Trophoblast cell (in vitro differentiated cells and primary cell): ENCODE data around the gene RORC.

ENCODE experiments used
- DNase-seq, 2 donors: peaks; one replicate each; pipeline ENCODE4 v3.0.0-alpha.2; 2016
- H2AFZ ChIP-seq: 2 replicates; pipeline ENCODE4 v1.6.1; 2013; ENCODE audit warnings: low read length, moderate library complexity, mild to moderate bottlenecking; ENCODE audit not compliant: insufficient read depth, poor library complexity
- H2AK5ac ChIP-seq: 2 replicates; pipeline ENCODE4 v1.6.1; 2013; ENCODE audit warnings: mild to moderate bottlenecking, low read length
- H2BK120ac ChIP-seq: 2 replicates; pipeline ENCODE4 v1.6.1; 2013; ENCODE audit warnings: low read length, mild to moderate bottlenecking, moderate library complexity; ENCODE audit not compliant: insufficient read depth, poor library complexity
- H2BK12ac ChIP-seq: 2 replicates; pipeline ENCODE4 v1.6.1; 2013; ENCODE audit warnings: mild to moderate bottlenecking, low read length, moderate library complexity
- H2BK5ac ChIP-seq: 2 replicates; pipeline ENCODE4 v1.6.1; 2013; ENCODE audit warnings: low read length, low read depth, moderate library complexity, mild to moderate bottlenecking; ENCODE audit not compliant: poor library complexity
- H3K14ac ChIP-seq: 2 replicates; pipeline ENCODE4 v1.6.1; 2013; ENCODE audit warnings: mild to moderate bottlenecking, low read length
- H3K18ac ChIP-seq: 2 replicates; pipeline ENCODE4 v1.6.1; 2013; ENCODE audit warnings: mild to moderate bottlenecking, low read length
- H3K23ac ChIP-seq: 2 replicates; pipeline ENCODE4 v1.6.1; 2013; ENCODE audit warnings: low read length
- H3K27ac ChIP-seq: 2 replicates; pipeline ENCODE4 v1.5.1; 2013; ENCODE audit warnings: low read depth, mild to moderate bottlenecking, inconsistent platforms, low read length, moderate library complexity
- H3K27me3 ChIP-seq: 2 replicates; pipeline ENCODE4 v1.6.1; 2013; ENCODE audit warnings: inconsistent platforms, mild to moderate bottlenecking, low read length, moderate library complexity; ENCODE audit not compliant: insufficient read depth
- H3K36me3 ChIP-seq, 2 experiments: 1 replicate in 1 of 2; 2 replicates in 1 of 2; pipeline ENCODE4 v1.6.1; 2013; ENCODE audit warnings: low read length in 2 of 2, mild to moderate bottlenecking in 2 of 2, moderate library complexity in 1 of 2; ENCODE audit not compliant: insufficient read depth in 2 of 2, control insufficient read depth in 1 of 2
- H3K4ac ChIP-seq: 2 replicates; pipeline ENCODE4 v1.6.1; 2013; ENCODE audit warnings: low read depth, mild to moderate bottlenecking, low read length, moderate library complexity
- H3K4me1 ChIP-seq, 2 experiments: 1 replicate in 1 of 2; 2 replicates in 1 of 2; pipeline ENCODE4 v1.6.1; 2013; ENCODE audit warnings: low read length in 2 of 2, mild to moderate bottlenecking in 2 of 2, moderate library complexity in 1 of 2; ENCODE audit not compliant: insufficient read depth in 2 of 2, control insufficient read depth in 1 of 2
- H3K4me2 ChIP-seq: 2 replicates; pipeline ENCODE4 v1.6.1; 2013; ENCODE audit warnings: inconsistent platforms, mild to moderate bottlenecking, low read length, moderate library complexity
- H3K4me3 ChIP-seq: 2 replicates; pipeline ENCODE4 v1.5.1; 2013; ENCODE audit warnings: mild to moderate bottlenecking, low read depth, low read length, inconsistent platforms
- H3K79me1 ChIP-seq: one replicate; pipeline ENCODE4 v1.6.1; 2013; ENCODE audit warnings: low read length
- H3K79me2 ChIP-seq: 2 replicates; pipeline ENCODE4 v1.6.1; 2013; ENCODE audit warnings: low read length, mild to moderate bottlenecking; ENCODE audit not compliant: control insufficient read depth, insufficient read depth, poor library complexity
- H3K9ac ChIP-seq: 2 replicates; pipeline ENCODE4 v1.6.1; 2013; ENCODE audit warnings: mild to moderate bottlenecking, low read length
- H3K9me3 ChIP-seq: 2 replicates; pipeline ENCODE4 v1.6.1; 2013; ENCODE audit warnings: low read depth, mild to moderate bottlenecking, control low read depth, inconsistent platforms, low read length; ENCODE audit not compliant: insufficient read depth
- H4K12ac ChIP-seq: 2 replicates; pipeline ENCODE4 v1.6.1; 2013; ENCODE audit warnings: low read depth, mild to moderate bottlenecking, low read length, moderate library complexity
- H4K8ac ChIP-seq: 2 replicates; pipeline ENCODE4 v1.6.1; 2013; ENCODE audit warnings: low read depth, mild to moderate bottlenecking, low read length, moderate library complexity
- H4K91ac ChIP-seq: one replicate; pipeline ENCODE4 v1.6.1; 2013; ENCODE audit warnings: low read depth, mild to moderate bottlenecking, low read length, moderate library complexity
- WGBS: extraction: QIAGEN DNeasy Blood & Tissue Kit; methylation state at CpG from one replicate; pipeline ENCODE4 v1.1.7; 2013; ENCODE audit warnings: missing lambda C conversion rate; ENCODE audit not compliant: insufficient read length, insufficient coverage; ENCODE audit errors: extremely low coverage; 5-methylcytosine and 5-hydroxymethylcytosine counted together

The RORC gene

DNA sequence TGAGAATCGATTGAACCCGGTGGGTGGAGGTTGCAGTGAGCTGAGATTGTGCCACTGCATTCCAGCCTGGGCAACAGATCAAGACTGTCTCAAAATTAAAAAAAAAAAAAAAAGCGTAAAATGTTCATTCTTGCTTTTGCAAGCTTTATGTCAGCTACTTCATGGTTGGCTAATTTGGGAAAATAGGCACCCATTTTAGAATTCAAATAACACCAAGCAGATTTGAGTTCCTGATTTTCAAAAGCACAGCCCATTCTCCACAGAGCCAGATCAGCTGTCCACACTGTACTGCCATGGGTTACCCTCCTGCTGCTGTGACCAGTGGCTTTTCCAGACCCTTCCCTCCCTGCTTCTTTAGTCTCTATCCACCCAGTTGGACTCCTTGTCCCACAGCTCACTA is 17.5 kb upstream of the RORC start:
- Histone ChIP-seq H3K79me2 (no peaks in the 10 kb centered on the region), H3K4me2 (no peak overlapping the region)

DNA sequence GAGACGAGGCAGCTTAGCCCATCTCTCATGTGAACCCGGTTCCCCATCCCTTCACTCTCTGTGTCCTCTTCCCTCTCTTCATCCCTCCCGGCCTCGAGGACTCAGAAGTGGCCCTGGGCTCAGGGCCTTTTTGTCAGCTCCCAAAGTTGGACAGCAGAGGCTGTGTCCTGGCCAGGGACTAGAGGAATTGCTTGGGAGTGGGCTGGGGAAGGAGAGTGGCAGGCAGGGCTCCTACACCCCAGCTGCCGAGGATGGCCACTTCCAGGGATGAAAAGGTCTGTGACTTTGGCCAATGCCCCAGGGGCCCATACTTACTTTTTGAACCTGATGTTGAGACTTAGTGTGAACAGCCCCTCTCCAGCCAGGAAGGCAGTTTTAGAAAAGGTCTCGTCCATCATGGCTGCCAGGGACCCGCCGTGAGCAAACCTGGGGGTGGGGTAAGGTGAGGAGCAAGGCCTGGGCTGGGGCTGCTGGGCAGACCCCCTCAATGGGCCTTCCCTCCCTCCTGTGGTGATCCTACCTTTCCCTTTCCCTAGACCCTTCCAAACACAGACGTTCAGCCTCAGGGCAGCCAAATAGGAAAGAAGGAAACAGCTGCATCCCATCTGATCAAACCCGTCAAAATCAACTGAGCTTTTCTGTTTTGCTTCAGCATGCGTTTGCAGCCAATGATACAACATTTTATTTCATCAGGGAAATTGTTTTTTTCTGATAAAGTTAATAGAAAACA is 16.4 kb upstream of the RORC start:
- Histone ChIP-seq H3K27me3 (no peaks in the 10 kb centered on the region), H3K36me3 (no peaks in the 10 kb centered on the region), H4K8ac (no peak overlapping the region), H2BK120ac (no peak overlapping the region), H4K12ac (no peak overlapping the region), H3K23ac (no peak overlapping the region), H2BK5ac (no peak overlapping the region), H3K14ac (no peak overlapping the region), H3K4me3 (no peak overlapping the region), H2AFZ (no peak overlapping the region), H3K18ac (no peak overlapping the region), H3K9ac (no peak overlapping the region), H3K9me3 (no peaks in the 10 kb centered on the region), H3K79me1 (no peaks in the 10 kb centered on the region), H3K4me1 (peaks cover 8 to 21% of the 10 kb centered on the region in 2 experiments), H3K4me2 (no peak overlapping the region), H2AK5ac (peak overlapping the region; percentile 26), H4K91ac (no peak overlapping the region), H3K4ac (no peak overlapping the region), H3K79me2 (no peaks in the 10 kb centered on the region), H3K27ac (no peak overlapping the region), H2BK12ac (no peak overlapping the region)
- no CpG with 5 or more reads among the region's 11 CpGs for WGBS
- no peak for DNase-seq

More for the DNA sequence above, 17.5 kb upstream of the RORC start:
- H3K79me1 ChIP-seq: no peaks in the 10 kb centered on the region
- WGBS: no CpG with 5 or more reads among the region's 3 CpGs
- no peak overlapping the region for H2BK12ac ChIP-seq
- no peak overlapping the region for H4K91ac ChIP-seq
- no peak overlapping the region for H4K12ac ChIP-seq
- no peak overlapping the region for H2AK5ac ChIP-seq
- H3K9me3 ChIP-seq: no peaks in the 10 kb centered on the region
- no peak overlapping the region for H3K14ac ChIP-seq
- H3K4me3 ChIP-seq: no peak overlapping the region
- no peak overlapping the region for H3K9ac ChIP-seq
- no peak overlapping the region for H3K27ac ChIP-seq
- H4K8ac ChIP-seq: no peak overlapping the region
- no peak overlapping the region for H2AFZ ChIP-seq
- no peak for DNase-seq
- peaks cover 8 to 21% of the 10 kb centered on the region in 2 experiments for H3K4me1 ChIP-seq
- H3K36me3 ChIP-seq: no peaks in the 10 kb centered on the region
- H3K23ac ChIP-seq: no peak overlapping the region
- no peak overlapping the region for H3K4ac ChIP-seq
- H3K18ac ChIP-seq: no peak overlapping the region
- H3K27me3 ChIP-seq: no peaks in the 10 kb centered on the region
- no peak overlapping the region for H2BK5ac ChIP-seq
- no peak overlapping the region for H2BK120ac ChIP-seq

DNA sequence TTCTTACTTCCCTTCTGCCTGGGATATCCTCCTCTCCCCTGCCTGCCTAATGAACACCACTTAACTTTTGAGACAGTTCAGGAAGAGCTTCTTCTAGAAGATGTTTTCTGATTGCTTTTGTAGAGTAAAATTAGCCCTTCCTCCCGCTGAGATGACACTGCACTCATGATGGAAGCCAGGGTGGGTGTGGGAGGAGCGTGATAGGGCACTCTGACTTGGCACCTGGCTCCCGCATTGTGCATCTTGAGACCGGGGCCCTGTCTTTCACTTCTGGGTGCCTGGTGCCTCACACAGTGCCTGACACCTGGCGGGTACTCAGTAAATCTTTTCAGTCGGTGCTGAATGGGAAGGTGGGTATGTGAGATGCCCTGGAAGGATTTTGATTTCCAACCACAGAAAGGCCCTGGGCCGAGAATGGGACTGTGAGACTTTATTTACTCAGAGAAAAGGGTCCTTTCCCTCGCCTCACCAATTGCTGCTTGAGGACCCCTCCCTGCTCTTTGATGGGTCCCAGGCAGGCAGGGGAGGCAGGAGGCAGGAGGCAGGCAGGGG is 15.2 kb upstream of the RORC start:
- Histone ChIP-seq H3K4me2 (no peak overlapping the region), H2AFZ (no peak overlapping the region), H2BK12ac (no peak overlapping the region), H3K4me1 (peaks cover 8 to 17% of the 10 kb centered on the region in 2 experiments), H3K9ac (no peak overlapping the region), H3K4me3 (no peak overlapping the region), H3K79me1 (no peaks in the 10 kb centered on the region), H2BK120ac (no peak overlapping the region), H3K18ac (no peak overlapping the region), H3K23ac (no peak overlapping the region), H3K36me3 (no peaks in the 10 kb centered on the region), H4K12ac (no peak overlapping the region), H3K27me3 (no peaks in the 10 kb centered on the region), H4K8ac (no peak overlapping the region), H2BK5ac (no peak overlapping the region), H3K79me2 (no peaks in the 10 kb centered on the region), H3K14ac (peak overlapping the region; percentile 6), H3K4ac (no peak overlapping the region), H3K9me3 (no peaks in the 10 kb centered on the region), H3K27ac (no peak overlapping the region), H4K91ac (no peak overlapping the region), H2AK5ac (no peak overlapping the region)
- no peak for DNase-seq
- WGBS: no CpG with 5 or more reads among the region's 8 CpGs

DNA sequence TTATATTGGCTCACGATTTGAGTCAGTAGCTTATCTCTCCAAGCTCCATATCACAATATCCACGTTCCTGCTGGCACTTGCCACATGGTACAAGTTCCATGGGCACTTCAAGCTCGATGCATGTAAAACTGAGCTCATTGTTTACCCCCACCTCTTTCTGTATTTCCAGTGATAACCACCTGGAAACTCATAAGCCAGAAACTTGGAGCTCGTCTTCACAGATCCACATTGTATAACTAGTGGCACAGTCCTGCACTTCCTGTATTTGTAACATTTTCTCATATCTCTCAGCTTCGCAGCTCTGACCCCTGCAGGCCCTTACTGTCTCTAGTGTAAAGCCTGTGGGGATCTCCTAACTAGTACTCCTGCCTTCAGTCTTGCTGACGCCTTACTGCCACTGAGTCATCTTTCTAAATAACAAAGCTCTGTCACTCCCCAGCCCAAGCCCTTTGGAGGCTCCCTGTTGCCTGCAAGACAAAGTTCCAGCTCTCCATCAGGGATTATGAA is 14.5 kb upstream of the RORC start:
- Histone ChIP-seq H3K4me2 (no peak overlapping the region), H4K8ac (no peak overlapping the region), H3K23ac (no peak overlapping the region), H3K79me1 (no peaks in the 10 kb centered on the region), H2BK120ac (no peak overlapping the region), H2BK5ac (no peak overlapping the region), H3K27me3 (no peaks in the 10 kb centered on the region), H2AK5ac (no peak overlapping the region), H4K12ac (no peak overlapping the region), H3K4me1 (peaks cover 8 to 17% of the 10 kb centered on the region in 2 experiments), H3K4me3 (no peak overlapping the region), H3K4ac (no peak overlapping the region), H3K27ac (no peak overlapping the region), H3K18ac (no peak overlapping the region), H3K36me3 (no peaks in the 10 kb centered on the region), H3K14ac (peak overlapping the region; percentile 6), H3K79me2 (no peaks in the 10 kb centered on the region), H3K9me3 (no peaks in the 10 kb centered on the region), H2AFZ (no peak overlapping the region), H4K91ac (no peak overlapping the region), H2BK12ac (no peak overlapping the region), H3K9ac (no peak overlapping the region)
- DNase-seq: no peak
- WGBS: no CpG with 5 or more reads among the region's 6 CpGs
